Measurements from ENCODE around the gene TMC1.
"Not testable (repeated sequence)": the region's sequence is repeated elsewhere in the genome, so short reads cannot be mapped to it uniquely, and the experiment has no call there.

TMC1 gene

DNA sequence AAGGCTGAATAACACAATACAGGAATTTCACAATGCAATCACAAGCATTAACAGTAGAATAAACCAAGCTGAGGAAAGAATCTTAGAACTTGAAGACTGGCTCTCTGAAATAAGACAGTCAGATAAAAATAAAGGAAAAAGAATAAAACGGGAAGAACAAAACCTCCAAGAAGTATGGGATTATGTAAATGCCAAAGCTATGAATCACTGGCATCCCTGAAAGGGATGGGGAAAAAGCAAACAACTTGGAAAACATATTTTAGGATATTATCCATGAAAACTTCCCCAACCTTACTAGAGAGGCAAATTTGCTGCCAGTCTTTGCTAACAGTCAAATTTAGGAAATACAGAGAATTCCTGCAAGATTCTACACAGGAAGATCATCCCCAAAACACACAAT is 273.5 kb downstream of the TMC1 start:
- TF ChIP-seq, protein P1, sequence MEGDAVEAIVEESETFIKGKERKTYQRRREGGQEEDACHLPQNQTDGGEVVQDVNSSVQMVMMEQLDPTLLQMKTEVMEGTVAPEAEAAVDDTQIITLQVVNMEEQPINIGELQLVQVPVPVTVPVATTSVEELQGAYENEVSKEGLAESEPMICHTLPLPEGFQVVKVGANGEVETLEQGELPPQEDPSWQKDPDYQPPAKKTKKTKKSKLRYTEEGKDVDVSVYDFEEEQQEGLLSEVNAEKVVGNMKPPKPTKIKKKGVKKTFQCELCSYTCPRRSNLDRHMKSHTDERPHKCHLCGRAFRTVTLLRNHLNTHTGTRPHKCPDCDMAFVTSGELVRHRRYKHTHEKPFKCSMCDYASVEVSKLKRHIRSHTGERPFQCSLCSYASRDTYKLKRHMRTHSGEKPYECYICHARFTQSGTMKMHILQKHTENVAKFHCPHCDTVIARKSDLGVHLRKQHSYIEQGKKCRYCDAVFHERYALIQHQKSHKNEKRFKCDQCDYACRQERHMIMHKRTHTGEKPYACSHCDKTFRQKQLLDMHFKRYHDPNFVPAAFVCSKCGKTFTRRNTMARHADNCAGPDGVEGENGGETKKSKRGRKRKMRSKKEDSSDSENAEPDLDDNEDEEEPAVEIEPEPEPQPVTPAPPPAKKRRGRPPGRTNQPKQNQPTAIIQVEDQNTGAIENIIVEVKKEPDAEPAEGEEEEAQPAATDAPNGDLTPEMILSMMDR (IDR thresholded peaks at IDR 0.05) = no peak

DNA sequence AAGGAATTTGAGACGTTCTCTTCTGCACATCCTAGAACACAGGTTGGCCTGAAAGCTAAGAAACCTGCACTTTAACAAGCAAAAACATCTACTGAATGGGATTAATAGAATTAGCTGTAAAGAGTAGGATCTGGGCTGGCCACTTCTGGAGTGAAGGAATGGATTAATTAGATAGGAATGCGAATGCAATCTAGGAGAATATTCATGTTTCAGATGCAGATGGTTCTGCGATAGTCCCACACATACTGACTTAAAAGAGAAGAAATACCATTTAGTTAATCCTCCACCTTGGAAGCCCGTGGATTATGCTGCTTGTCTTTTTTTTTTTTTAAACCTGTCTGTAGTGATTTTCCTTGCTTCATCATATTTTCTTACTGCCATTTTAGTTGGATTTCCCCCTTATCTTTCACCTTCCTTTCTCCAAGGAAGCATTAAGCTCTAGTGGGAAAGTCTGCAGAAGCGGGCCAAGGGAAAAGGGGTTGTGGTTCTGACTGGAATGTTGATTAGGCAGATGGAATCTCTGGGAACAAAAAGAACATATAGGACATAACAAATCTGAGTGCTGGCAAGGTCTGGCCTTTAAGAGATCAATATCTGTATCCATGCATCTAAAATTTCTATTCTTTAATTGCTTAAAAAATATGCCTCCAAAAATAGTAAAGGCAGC is 279.1 kb downstream of the TMC1 start:
- Histone ChIP-seq H3K27ac (no peak overlapping the region), H3K4me3 (no peak overlapping the region)
- no peak for DNase-seq (ENCODE audit: low spot score)
- TF ChIP-seq, protein P1 (IDR thresholded peaks at IDR 0.05) = no peak

More for the DNA sequence above, 273.5 kb downstream of the TMC1 start:
- H3K4me3 ChIP-seq = no peak overlapping the region
- H3K27ac ChIP-seq = no peak overlapping the region
- DNase-seq (ENCODE audit: low spot score) = no peak

DNA sequence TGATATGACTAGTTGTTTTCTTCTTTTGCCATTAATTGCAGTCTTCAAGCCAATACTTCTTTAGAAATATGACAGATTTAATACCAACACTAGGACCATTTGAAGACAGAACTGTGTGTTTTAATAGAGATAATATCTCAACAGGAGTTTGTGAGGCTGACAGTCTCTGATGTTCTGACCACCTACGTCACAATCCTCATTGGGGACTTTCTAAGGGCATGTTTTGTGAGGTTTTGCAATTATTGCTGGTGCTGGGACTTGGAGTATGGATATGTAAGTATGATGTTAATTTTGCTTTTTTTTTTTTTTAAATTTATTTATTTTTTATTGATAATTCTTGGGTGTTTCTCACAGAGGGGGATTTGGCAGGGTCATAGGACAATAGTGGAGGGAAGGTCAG is 283.8 kb downstream of the TMC1 start:
- no peak overlapping the region for H3K4me3 ChIP-seq
- no peak for DNase-seq (ENCODE audit: low spot score)
- TF ChIP-seq, protein P1 (IDR thresholded peaks at IDR 0.05) = no peak
- H3K27ac ChIP-seq = no peak overlapping the region

DNA sequence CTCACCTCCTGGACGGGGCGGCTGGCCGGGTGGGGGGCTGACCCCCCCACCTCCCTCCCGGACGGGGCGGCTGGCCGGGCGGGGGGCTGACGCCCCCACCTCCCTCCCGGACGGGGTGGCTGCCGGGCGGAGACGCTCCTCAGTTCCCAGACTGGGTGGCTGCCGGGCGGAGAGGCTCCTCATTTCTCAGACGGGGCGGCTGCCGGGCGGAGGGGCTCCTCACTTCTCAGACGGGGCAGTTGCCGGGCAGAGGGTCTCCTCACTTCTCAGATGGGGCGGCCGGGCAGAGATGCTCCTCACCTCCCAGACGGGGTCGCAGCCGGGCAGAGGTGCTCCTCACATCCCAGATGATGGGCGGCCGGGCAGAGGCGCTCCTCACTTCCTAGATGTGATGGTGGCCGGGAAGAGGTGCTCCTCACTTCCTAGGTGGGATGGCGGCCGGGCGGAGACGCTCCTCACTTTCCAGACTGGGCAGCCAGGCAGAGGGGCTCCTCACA is 285.0 kb downstream of the TMC1 start:
- DNase-seq (ENCODE audit: low spot score); H3K27ac ChIP-seq; H3K4me3 ChIP-seq: not testable (repeated sequence)

DNA sequence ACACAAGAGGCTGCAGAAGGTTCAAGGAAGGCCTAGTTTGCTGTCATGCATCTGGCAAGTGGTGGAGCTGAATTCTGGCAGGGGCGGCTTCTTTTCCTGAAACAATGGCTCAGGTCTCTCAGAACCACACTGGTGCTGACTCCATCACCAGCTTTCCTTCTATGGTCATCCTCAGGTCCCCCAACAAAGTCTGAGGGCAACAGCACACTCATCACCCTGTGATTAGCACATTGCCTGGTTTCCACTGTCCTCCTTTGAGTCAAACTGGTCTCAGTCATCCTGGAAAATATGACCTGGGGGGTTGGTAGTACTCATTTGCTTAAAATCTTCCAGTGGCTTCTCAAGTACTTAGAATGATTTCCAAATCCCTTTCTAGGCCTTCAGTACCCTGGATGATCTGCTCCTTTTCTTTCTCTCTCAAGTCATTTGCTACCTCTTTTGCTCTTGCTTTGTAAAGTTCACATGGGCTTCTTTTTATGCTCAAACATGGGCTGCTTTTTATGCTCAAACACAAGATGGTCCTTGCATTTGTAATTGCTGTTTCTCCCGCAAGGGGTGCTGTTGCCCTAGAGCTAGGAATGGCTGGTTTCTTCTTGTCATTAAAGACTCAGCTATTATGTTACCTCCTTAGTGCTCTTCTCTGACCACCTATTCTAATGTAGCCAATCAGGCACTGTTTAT is 286.5 kb downstream of the TMC1 start:
- no peak overlapping the region for H3K4me3 ChIP-seq
- TF ChIP-seq, protein P1 (IDR thresholded peaks at IDR 0.05) = no peak
- no peak for DNase-seq (ENCODE audit: low spot score)
- no peak overlapping the region for H3K27ac ChIP-seq

DNA sequence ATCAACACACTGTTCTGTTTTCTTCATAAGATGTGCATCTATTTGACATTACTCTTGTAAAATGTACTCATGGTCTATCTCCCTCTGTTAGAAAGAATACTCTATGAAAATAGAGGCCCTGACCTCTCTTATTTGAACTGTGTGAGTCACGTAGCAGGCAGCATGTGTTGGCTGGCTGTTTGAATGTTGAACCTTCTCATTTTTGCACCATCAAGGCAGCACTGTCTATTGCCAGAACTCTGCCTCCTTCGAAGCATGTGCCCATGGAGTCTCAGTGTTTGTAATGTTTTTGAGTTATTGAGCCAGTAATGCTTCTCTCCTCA is 287.0 kb downstream of the TMC1 start:
- no peak overlapping the region for H3K27ac ChIP-seq

DNA sequence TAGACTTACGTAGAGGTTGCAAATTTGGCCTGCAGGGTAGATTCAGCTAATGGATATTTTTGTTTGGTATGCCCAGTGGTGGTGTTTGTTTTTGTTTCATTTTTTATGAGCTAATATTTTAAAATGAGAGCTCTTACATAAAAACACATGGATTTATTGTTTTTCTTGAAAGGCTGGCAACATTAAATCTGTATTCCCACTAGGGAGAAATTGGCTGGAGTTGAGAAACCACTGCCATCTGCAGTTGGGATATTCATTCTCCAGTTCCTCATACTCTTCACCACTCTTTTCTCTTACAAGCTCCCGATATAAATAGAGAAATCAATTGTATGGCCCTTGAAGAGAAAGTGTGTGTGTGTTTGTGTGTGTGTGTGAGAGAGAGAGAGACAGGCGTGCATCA is 288.2 kb downstream of the TMC1 start:
- no peak overlapping the region for H3K27ac ChIP-seq
- no peak overlapping the region for H3K4me3 ChIP-seq
- DNase-seq (ENCODE audit: low spot score) = no peak
- TF ChIP-seq, protein P1 (IDR thresholded peaks at IDR 0.05) = no peak

More for the DNA sequence above, 287.0 kb downstream of the TMC1 start:
- DNase-seq (ENCODE audit: low spot score) = no peak
- H3K4me3 ChIP-seq = no peak overlapping the region
- TF ChIP-seq, protein P1 (IDR thresholded peaks at IDR 0.05) = no peak
